HepG2 (cell line): ENCODE results near the gene SYMPK. TPM values are rescaled to one million over a fixed set of nuclear protein-coding genes. Genes with fewer than 3 reads are reported as not detected.

Experiments used
- ARID5B ChIP-seq: IDR thresholded peaks from 2 replicates; pipeline ENCODE4 v1.4.0; 2020; ENCODE audit warnings: mild to moderate bottlenecking, missing genetic modification reagents
- CBX5 ChIP-seq: sonication (generic); formaldehyde crosslinking; IDR thresholded peaks from 2 replicates; pipeline ENCODE4 v1.4.0; 2020; ENCODE audit warnings: missing genetic modification reagents, borderline replicate concordance
- FOXP4 ChIP-seq: sonication (generic); formaldehyde crosslinking; IDR thresholded peaks from 2 replicates; pipeline ENCODE4 v1.4.0; 2020; ENCODE audit warnings: missing genetic modification reagents
- KDM1A ChIP-seq: IDR thresholded peaks from 2 replicates; pipeline ENCODE4 v1.6.1; 2016; ENCODE audit warnings: missing compliant biosample characterization
- MED1 ChIP-seq: sonication (generic); formaldehyde crosslinking; IDR thresholded peaks from 2 replicates; pipeline ENCODE4 v1.4.0; 2020; ENCODE audit warnings: missing genetic modification reagents
- MXD4 ChIP-seq: IDR thresholded peaks from 2 replicates; pipeline ENCODE4 v1.6.1; 2016; ENCODE audit warnings: mild to moderate bottlenecking, missing biosample characterization, missing genetic modification reagents
- MXI1 ChIP-seq: IDR thresholded peaks from 3 replicates; pipeline ENCODE4 v1.6.1; 2012; ENCODE audit warnings: low read depth, low read length, inconsistent platforms, borderline replicate concordance
- NCOA2 ChIP-seq: sonication (generic); formaldehyde crosslinking; IDR thresholded peaks from 2 replicates; pipeline ENCODE4 v1.8.0; 2022; ENCODE audit warnings: inconsistent platforms
- NRL ChIP-seq: sonication (generic); formaldehyde crosslinking; IDR thresholded peaks from 2 replicates; pipeline ENCODE4 v1.5.0; 2020; ENCODE audit warnings: missing genetic modification reagents, mild to moderate bottlenecking, moderate library complexity, borderline replicate concordance
- POLR2A ChIP-seq, 2 experiments: IDR thresholded peaks; 2 replicates each; pipeline ENCODE4 v1.6.1; 2011; ENCODE audit warnings: low read depth in 2 of 2, low read length in 2 of 2, mild to moderate bottlenecking in 1 of 2, moderate library complexity in 1 of 2; ENCODE audit not compliant: insufficient read depth in 1 of 2
- RBM22 ChIP-seq: fragments of 200-400 bp; formaldehyde crosslinking; optimal IDR thresholded peaks from 2 replicates; pipeline ENCODE3; 2017; ENCODE audit warnings: mild to moderate bottlenecking, low read length, moderate library complexity
- RXRB ChIP-seq: IDR thresholded peaks from 2 replicates; pipeline ENCODE4 v1.6.1; 2016; ENCODE audit warnings: borderline replicate concordance, missing genetic modification reagents, missing compliant biosample characterization
- SALL1 ChIP-seq: sonication (generic); formaldehyde crosslinking; IDR thresholded peaks from 2 replicates; pipeline ENCODE4 v1.8.0; 2022; ENCODE audit warnings: mild to moderate bottlenecking, missing genetic modification reagents
- SIN3A ChIP-seq: IDR thresholded peaks from 2 replicates; pipeline ENCODE4 v1.6.1; 2011; ENCODE audit warnings: low read depth, mild to moderate bottlenecking, control low read depth, low read length, borderline replicate concordance
- SPEN ChIP-seq: sonication (generic); formaldehyde crosslinking; IDR thresholded peaks from 2 replicates; pipeline ENCODE4 v1.5.1; 2020; ENCODE audit warnings: low read depth, mild to moderate bottlenecking, missing genetic modification reagents
- TGIF2 ChIP-seq: IDR thresholded peaks from 2 replicates; pipeline ENCODE4 v1.6.1; 2016; ENCODE audit warnings: control low read depth, missing compliant biosample characterization
- ZFAT ChIP-seq: sonication (generic); formaldehyde crosslinking; conservative IDR thresholded peaks from 2 replicates; pipeline ENCODE4 v1.8.1; 2023; ENCODE audit warnings: missing genetic modification reagents, inconsistent platforms
- ZMYM3 ChIP-seq: sonication (generic); formaldehyde crosslinking; IDR thresholded peaks from 2 replicates; pipeline ENCODE4 v1.5.1; 2020; ENCODE audit warnings: mild to moderate bottlenecking, missing genetic modification reagents
- ZNF331 ChIP-seq: sonication (generic); formaldehyde crosslinking; IDR thresholded peaks from 2 replicates; pipeline ENCODE4 v1.4.0; 2020; ENCODE audit warnings: missing genetic modification reagents
- polyA plus RNA-seq, 8 experiments: library from polyadenylated mRNA; depleted of rRNA in 3 of 8; stranded (reverse) in 7 of 8; unstranded in 1 of 8; fragments of >200 nt; fragmentation: Illumina TruSeq in 4 of 8; extraction: Trizol in 4 of 8; gene quantifications; 2 replicates each; pipeline versions ENCODE4 v1.2.1 to v1.2.3, GENCODE V29; 2011 to 2016; ENCODE audit warnings: low read depth in 4 of 8, missing spikeins in 1 of 8, mixed read lengths in 1 of 8; ENCODE audit not compliant: insufficient read depth in 1 of 8
- total RNA-seq, 5 experiments: library from RNA; depleted of rRNA; stranded (reverse); fragments of >200 nt; fragmentation: Illumina TruSeq; extraction: Trizol; gene quantifications; 2 replicates each; pipeline ENCODE4 v1.2.3, GENCODE V29; 2016; ENCODE audit warnings: low read depth in 1 of 5
- TF ChIP-seq, protein P1 (sequence below): IDR thresholded peaks from 2 replicates; pipeline ENCODE4 v1.6.1; 2012; ENCODE audit warnings: inconsistent platforms
- TF ChIP-seq, protein P2 (sequence below): sonication (generic); formaldehyde crosslinking; conservative IDR thresholded peaks from 2 replicates; pipeline ENCODE4 v1.4.0; 2020; ENCODE audit warnings: mild to moderate bottlenecking, missing genetic modification reagents, moderate library complexity

Gene SYMPK
- total and polyA plus RNA-seq, 2 of the 13 experiments (the other 11 are each of a cell fraction or from before 2014, with no cell fraction given) = 21.9 to 55.7 TPM

- TF ChIP-seq, protein P1, sequence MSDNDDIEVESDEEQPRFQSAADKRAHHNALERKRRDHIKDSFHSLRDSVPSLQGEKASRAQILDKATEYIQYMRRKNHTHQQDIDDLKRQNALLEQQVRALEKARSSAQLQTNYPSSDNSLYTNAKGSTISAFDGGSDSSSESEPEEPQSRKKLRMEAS = peak; percentile 58
- TF ChIP-seq SPEN (CRISPR knock-in tag) (peak; percentile 56; the same call in 1 of the 2 replicates), FOXP4 (CRISPR knock-in tag) (peak; percentile 75), ARID5B (CRISPR knock-in tag) (peak; percentile 71), CBX5 (CRISPR knock-in tag) (peak; percentile 64; the same call in 1 of the 2 replicates), ZMYM3 (CRISPR knock-in tag) (peak; percentile 42), RXRB (CRISPR knock-in tag) (peak; percentile 53), SALL1 (CRISPR knock-in tag) (peak; percentile 66), MXI1 (peak; percentile 95; the same call in 2 of the 3 replicates), RBM22 (no peak), MED1 (peak; percentile 69), ZNF331 (CRISPR knock-in tag) (peak; percentile 11; the same call in 1 of the 2 replicates), NRL (peak; percentile 58; the same call in 1 of the 2 replicates), SIN3A (peak; percentile 88; the same call in 1 of the 2 replicates), NCOA2 (CRISPR knock-in tag) (peak; percentile 59), ZFAT (CRISPR knock-in tag) (no peak), POLR2A (IDR thresholded peaks at IDR 0.05; ENCODE audit: insufficient read depth in 1 of 2, low read depth in 2 of 2, low read length in 2 of 2) (peak in 1 of 2 experiments; percentile 18; a peak in 1 of 4 replicates), MXD4 (CRISPR knock-in tag) (0 out of 2 replicates have a peak, but pooled peaks have one; percentile 27), KDM1A (CRISPR knock-in tag) (peak; percentile 11; the same call in 1 of the 2 replicates), TGIF2 (CRISPR knock-in tag) (peak; percentile 96; the same call in 1 of the 2 replicates)
- TF ChIP-seq, protein P2, sequence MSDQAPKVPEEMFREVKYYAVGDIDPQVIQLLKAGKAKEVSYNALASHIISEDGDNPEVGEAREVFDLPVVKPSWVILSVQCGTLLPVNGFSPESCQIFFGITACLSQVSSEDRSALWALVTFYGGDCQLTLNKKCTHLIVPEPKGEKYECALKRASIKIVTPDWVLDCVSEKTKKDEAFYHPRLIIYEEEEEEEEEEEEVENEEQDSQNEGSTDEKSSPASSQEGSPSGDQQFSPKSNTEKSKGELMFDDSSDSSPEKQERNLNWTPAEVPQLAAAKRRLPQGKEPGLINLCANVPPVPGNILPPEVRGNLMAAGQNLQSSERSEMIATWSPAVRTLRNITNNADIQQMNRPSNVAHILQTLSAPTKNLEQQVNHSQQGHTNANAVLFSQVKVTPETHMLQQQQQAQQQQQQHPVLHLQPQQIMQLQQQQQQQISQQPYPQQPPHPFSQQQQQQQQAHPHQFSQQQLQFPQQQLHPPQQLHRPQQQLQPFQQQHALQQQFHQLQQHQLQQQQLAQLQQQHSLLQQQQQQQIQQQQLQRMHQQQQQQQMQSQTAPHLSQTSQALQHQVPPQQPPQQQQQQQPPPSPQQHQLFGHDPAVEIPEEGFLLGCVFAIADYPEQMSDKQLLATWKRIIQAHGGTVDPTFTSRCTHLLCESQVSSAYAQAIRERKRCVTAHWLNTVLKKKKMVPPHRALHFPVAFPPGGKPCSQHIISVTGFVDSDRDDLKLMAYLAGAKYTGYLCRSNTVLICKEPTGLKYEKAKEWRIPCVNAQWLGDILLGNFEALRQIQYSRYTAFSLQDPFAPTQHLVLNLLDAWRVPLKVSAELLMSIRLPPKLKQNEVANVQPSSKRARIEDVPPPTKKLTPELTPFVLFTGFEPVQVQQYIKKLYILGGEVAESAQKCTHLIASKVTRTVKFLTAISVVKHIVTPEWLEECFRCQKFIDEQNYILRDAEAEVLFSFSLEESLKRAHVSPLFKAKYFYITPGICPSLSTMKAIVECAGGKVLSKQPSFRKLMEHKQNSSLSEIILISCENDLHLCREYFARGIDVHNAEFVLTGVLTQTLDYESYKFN (CRISPR knock-in tag) = peak; percentile 66
Measured at GRCh38 chr19:45878043-45878794, 15.3 kb upstream of the SYMPK start (continued).
